Upper lobe of left lung (tissue), 4 donors: ENCODE results near the gene CACNB2.

Experiments
- CTCF ChIP-seq, 6 experiments: fragments of 450-650 bp in 4 of 6; fragments of 200-600 bp in 2 of 6; sonication (generic) in 2 of 6; IDR thresholded peaks; one replicate each; pipeline ENCODE4 v1.5.1; 2016 to 2019; ENCODE audit warnings: antibody characterized with exemption in 6 of 6
- EP300 ChIP-seq, 4 donors: sonication (generic); formaldehyde crosslinking; IDR thresholded peaks; one replicate each; pipeline ENCODE4 v1.5.1; 2017; ENCODE audit warnings: antibody characterized with exemption in 4 of 4, control low read depth in 2 of 4
- POLR2A ChIP-seq, 4 donors: fragments of 450-650 bp; IDR thresholded peaks; one replicate each; pipeline ENCODE4 v1.5.1; 2016 to 2017; ENCODE audit warnings: antibody characterized with exemption in 4 of 4, mild to moderate bottlenecking in 2 of 4

DNA sequence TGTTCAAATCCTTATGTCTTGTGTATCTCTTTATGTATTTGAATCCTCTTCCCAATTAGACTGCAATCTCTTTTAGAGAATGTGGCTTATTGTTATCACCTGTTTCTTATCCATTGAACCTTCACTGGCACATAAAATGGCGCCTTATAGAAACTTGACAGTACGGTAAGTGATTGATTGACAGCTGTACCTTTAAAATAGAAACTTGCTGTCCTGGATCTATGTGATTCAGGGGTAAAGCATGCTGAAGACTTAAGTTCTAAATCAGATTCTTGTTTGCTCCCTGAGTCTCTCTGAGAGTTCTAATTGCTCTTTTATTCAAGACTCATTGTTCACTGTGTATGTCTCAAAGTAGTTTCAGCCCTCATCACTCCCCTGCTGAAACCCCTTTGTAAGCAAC, 91.3 kb downstream of the CACNB2 start:
- TF ChIP-seq POLR2A (IDR thresholded peaks at IDR 0.05) (no peak), CTCF (IDR thresholded peaks at IDR 0.05) (no peak), EP300 (IDR thresholded peaks at IDR 0.05) (no peak)
